Upper lobe of left lung (tissue), 4 donors: ENCODE measurements around the gene TSC22D2.

Experiments used
- EP300 ChIP-seq, 4 donors: sonication (generic); formaldehyde crosslinking; IDR thresholded peaks; one replicate each; pipeline ENCODE4 v1.5.1; 2017; ENCODE audit warnings: antibody characterized with exemption in 4 of 4, control low read depth in 2 of 4
- POLR2A ChIP-seq, 4 donors: fragments of 450-650 bp; IDR thresholded peaks; one replicate each; pipeline ENCODE4 v1.5.1; 2016 to 2017; ENCODE audit warnings: antibody characterized with exemption in 4 of 4, mild to moderate bottlenecking in 2 of 4
- POLR2AphosphoS5 ChIP-seq, 2 donors: sonication (generic); formaldehyde crosslinking; IDR thresholded peaks; one replicate each; pipeline ENCODE4 v1.5.1; 2017; ENCODE audit warnings: antibody characterized with exemption in 2 of 2
- TF ChIP-seq, protein P1 (sequence below), 6 experiments: fragments of 450-650 bp in 4 of 6; fragments of 200-600 bp in 2 of 6; sonication (generic) in 2 of 6; IDR thresholded peaks; one replicate each; pipeline ENCODE4 v1.5.1; 2016 to 2019; ENCODE audit warnings: antibody characterized with exemption in 6 of 6

DNA sequence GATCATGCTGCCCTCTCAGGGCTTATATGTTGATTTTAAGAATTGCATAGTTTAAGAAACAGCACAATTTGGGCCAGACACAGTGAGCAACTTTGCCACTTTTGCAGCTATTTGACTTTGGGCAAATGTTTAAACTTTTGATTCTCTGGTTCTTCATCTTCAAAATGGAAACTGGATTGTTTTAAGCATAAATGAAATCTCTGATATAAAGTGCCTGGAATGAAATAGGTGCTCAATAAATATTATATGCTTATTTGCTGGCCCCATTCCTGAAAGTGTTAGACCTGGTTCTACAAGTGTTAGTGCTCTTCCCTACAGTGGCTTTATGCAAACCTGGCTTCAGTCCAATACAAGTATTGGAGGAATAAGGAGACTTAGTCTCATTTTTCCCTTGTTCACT is 33.1 kb upstream of the TSC22D2 start:
- TF ChIP-seq, protein P1, sequence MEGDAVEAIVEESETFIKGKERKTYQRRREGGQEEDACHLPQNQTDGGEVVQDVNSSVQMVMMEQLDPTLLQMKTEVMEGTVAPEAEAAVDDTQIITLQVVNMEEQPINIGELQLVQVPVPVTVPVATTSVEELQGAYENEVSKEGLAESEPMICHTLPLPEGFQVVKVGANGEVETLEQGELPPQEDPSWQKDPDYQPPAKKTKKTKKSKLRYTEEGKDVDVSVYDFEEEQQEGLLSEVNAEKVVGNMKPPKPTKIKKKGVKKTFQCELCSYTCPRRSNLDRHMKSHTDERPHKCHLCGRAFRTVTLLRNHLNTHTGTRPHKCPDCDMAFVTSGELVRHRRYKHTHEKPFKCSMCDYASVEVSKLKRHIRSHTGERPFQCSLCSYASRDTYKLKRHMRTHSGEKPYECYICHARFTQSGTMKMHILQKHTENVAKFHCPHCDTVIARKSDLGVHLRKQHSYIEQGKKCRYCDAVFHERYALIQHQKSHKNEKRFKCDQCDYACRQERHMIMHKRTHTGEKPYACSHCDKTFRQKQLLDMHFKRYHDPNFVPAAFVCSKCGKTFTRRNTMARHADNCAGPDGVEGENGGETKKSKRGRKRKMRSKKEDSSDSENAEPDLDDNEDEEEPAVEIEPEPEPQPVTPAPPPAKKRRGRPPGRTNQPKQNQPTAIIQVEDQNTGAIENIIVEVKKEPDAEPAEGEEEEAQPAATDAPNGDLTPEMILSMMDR (IDR thresholded peaks at IDR 0.05) = no peak
- TF ChIP-seq EP300 (IDR thresholded peaks at IDR 0.05) (no peak), POLR2A (IDR thresholded peaks at IDR 0.05) (no peak), POLR2AphosphoS5 (IDR thresholded peaks at IDR 0.05) (no peak)
